NCI-H146 (cell line): ENCODE results near the gene CARD11.

ENCODE experiments used
- DNase-seq: peaks from one replicate; lab custom pipeline; 2025; lab: John Stamatoyannopoulos, UW

CARD11 gene

GRCh38 chr7:2939193-2939885 lies 104.3 kb downstream of the CARD11 start:
- DNase-seq = no peak

GRCh38 chr7:2938514-2939192 lies 105.0 kb downstream of the CARD11 start:
- DNase-seq = no peak

GRCh38 chr7:2937701-2938513 lies 105.8 kb downstream of the CARD11 start:
- DNase-seq = no peak

GRCh38 chr7:2936891-2937580 lies 106.6 kb downstream of the CARD11 start:
- no peak for DNase-seq

GRCh38 chr7:2936301-2936700 lies 107.4 kb downstream of the CARD11 start:
- no peak for DNase-seq

GRCh38 chr7:2934984-2935740 lies 108.5 kb downstream of the CARD11 start:
- no peak for DNase-seq

- no peak for DNase-seq
Measured at GRCh38 chr7:2934211-2934731, 109.4 kb downstream of the CARD11 start.

- DNase-seq = no peak
Measured at GRCh38 chr7:2932402-2933251, 111.0 kb downstream of the CARD11 start.

- no peak for DNase-seq
Measured at GRCh38 chr7:2931034-2931415, 112.6 kb downstream of the CARD11 start.

GRCh38 chr7:2930310-2931033 lies 113.2 kb downstream of the CARD11 start:
- no peak for DNase-seq

GRCh38 chr7:2929321-2930201 lies 114.1 kb downstream of the CARD11 start:
- DNase-seq = no peak

GRCh38 chr7:2928613-2929311 lies 114.9 kb downstream of the CARD11 start:
- DNase-seq = peak; percentile 85

GRCh38 chr7:2928256-2928612 lies 115.4 kb downstream of the CARD11 start:
- no peak for DNase-seq

- no peak for DNase-seq
Measured at GRCh38 chr7:2927592-2927991, 116.1 kb downstream of the CARD11 start.

GRCh38 chr7:2926896-2927405 lies 116.7 kb downstream of the CARD11 start:
- peak; percentile 27 for DNase-seq

- DNase-seq = no peak
Measured at GRCh38 chr7:2926120-2926895, 117.4 kb downstream of the CARD11 start.
